Right ventricle myocardium inferior (tissue), 1 donor: ENCODE results near the gene DGKB. TPM values are rescaled to one million over a fixed set of nuclear protein-coding genes. Genes with fewer than 3 reads are reported as not detected.
A peak's percentile ranks its signal among the peaks of the same experiment; 100 is the strongest.

Source experiments
- ATAC-seq: fragments of 200-7000 bp; cut with Tn5 transposase; one replicate; pipeline ENCODE4 v1.9.1; 2020; ENCODE audit warnings: mild to moderate bottlenecking, moderate library complexity
- DNase-seq: peaks from one replicate; pipeline ENCODE4 v3.0.0; 2021; ENCODE audit errors: missing footprints
- intact Hi-C: fragments of 100-400 bp; cut with DNase I; formaldehyde crosslinking; loops from one replicate; pipeline ENCODE4 v1.11.0; 2022
- total RNA-seq: library from RNA; stranded (reverse); fragmentation: NEBNext Ultra II Directional; extraction: Animal tissue kit (Norgen Biotek cat#: 25700); gene quantifications from one replicate; pipeline ENCODE4 v1.2.1, GENCODE V29; 2021
- donor health status: DM: no; HTN: yes; CAD: no; lungs with severe emphysema.

The DGKB gene
- total RNA-seq, 1 donor from 2014 or later, result 0.38 TPM

DNA sequence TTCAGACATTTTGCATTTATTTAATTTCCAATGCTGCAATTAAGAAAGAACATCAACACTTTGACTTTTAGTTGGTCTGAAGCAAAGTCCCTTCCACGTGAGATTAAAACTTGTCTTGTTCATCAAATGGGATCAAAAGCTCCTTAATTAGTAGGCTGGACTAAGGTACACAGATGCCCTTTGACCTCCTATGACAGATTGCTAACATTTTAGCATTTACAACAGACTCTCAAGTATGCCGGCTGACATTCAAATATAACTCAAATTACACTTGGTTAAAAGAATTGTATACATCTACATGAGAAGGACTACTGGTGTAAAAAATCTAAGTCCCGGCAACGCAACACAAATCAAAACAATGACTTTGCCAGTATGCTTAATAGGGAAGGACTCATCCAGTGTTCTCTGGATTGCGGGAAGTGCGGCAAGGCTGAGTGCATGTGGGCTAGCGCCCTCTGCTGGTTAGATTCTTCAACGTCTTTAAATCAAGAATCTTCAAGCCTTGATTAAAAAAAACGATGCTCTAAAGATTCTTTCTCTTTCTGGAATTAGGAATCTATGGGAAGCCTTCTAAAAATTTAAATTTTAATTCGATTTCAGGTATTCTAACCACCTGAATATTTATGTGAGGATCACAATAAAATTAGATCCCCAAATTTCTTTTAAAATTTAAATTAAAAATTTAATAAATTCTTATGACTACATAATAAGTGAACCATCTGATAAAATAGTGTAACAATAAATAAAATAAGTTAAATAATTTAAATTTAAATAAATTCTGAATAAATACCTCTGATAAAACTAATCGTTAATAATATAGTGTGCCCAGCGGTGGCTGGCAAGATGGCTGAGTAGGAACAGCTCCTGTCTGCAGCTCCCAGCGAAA lies 444.7 kb downstream of the DGKB start:
- DNase-seq (peak; percentile 60), ATAC-seq (peak; percentile 74)
- intact Hi-C loops, result loop anchor here (5.0 to 10.0 kb wide), 4 partner anchors 61 to 1176 kb away; no protein-coding TSS in a partner anchor

DNA sequence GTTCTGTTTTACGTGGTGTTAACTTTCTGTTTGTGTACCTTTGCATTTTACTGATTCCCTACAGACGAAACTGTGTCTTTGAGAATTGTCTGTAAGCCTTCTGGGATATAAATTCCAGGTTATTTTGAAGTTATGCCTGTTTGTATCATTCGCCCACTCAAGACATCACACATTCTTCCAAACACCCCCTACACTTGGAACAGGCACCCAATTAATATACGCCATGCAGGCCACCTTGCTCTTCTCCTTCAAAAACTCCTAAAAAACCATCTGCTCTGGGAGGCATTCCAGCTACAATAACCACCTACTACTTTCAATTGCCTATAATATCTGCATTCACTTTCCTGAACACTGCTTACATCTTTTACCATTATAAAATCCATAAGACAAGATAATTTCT lies 453.3 kb downstream of the DGKB start:
- ATAC-seq (no peak), DNase-seq (no peak)
- intact Hi-C loops, result no loop called here

DNA sequence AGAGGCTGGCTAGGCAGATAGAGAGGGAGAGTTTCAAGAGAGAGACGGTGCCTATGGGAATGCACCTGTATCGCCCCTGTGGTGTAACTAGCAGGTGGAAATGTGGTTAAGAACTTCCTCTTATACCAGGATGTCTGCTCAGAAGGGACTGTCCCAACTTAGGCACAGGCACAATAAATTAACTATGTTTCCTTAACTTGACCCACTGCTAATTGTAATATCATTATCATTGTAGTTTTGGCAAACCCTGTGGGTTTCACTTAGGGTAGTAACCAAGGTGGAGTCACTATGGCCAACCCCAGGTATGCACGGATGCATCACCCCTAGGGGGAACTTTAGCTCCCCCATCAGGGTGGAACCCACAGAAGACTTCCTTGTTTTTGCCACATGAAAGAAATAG lies 455.7 kb downstream of the DGKB start:
- DNase-seq (no peak), ATAC-seq (no peak)
- intact Hi-C loops, result no loop called here

DNA sequence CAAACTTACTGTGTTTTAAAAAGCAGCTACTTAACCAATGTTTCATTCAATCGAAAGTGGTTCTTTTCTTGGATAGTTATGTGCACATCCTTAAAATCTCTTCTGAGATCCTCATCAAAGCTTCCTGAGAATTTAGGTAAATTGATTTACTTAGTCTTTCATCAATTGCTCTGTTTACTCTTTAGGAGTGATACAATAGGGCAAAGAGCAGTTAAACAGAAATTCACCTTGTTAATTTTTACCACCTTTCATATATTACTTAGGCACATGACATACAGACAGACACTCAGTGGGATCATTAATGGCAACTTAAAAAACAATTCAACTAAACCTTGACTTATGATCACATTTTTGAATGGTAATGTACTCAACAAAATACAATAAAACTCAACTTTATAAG lies 456.3 kb downstream of the DGKB start:
- intact Hi-C loops, result no loop called here
- DNase-seq, result no peak
- no peak for ATAC-seq

DNA sequence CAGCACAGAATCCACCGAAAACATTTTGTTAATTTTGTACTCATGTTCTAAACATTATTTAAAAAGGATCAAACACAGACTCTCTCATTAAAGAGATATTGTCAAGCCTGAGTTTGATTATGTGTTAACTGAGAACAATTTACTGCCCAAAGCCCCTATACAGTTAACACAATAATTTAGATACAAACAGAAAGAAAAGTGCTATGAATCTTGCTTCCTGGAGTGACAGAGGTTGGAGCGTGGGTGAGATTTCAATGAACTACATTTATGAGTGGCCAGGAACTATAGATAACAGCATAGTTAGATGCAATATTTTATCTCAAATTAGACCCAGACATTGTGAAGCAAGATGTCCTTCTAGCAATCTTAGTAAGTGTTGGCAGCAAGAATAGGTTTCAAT lies 464.2 kb downstream of the DGKB start:
- ATAC-seq (no peak), DNase-seq (no peak)
- intact Hi-C loops, result no loop called here

DNA sequence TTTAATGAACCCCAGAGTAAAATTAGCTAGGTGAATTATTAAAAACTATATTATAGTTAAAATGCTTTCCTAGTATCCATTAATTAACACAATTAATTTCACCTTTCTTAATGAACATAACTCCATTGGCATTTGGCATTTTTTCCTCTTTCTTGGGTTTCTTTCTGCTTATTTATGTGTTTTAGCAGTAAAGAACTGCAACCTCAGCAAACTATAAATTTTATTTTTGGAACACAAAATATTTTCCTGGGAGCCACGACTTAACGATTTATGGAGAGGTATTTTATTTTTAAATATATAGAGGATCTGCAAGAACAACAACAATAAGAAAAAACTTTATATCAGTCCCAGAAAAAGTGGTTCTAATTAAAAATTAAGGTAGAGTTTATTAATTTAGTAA lies 465.7 kb downstream of the DGKB start:
- no peak for ATAC-seq
- intact Hi-C loops, result no loop called here

DNA sequence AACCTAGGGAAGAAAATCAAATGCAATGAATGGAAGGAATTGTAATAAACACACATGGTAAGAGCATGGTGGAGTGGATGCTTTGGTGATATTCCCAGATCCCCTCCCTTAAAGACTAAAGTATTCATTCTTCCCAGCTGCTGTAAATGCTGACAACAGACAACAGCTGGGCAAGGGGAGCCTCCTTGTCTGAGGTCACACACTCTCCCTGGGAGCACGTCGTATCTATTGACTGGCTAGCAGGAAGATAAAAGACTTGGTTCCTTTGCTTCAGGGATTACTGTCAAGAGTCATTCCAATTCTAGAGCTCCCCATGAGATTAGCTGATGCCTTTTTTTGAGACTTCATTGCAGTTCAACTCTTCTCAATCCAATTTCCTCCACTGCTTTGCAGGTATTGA lies 469.6 kb downstream of the DGKB start:
- DNase-seq, result no peak
- intact Hi-C loops, result no loop called here
- ATAC-seq, result peak; percentile 28

More for the DNA sequence above, 465.7 kb downstream of the DGKB start:
- DNase-seq, result no peak

DNA sequence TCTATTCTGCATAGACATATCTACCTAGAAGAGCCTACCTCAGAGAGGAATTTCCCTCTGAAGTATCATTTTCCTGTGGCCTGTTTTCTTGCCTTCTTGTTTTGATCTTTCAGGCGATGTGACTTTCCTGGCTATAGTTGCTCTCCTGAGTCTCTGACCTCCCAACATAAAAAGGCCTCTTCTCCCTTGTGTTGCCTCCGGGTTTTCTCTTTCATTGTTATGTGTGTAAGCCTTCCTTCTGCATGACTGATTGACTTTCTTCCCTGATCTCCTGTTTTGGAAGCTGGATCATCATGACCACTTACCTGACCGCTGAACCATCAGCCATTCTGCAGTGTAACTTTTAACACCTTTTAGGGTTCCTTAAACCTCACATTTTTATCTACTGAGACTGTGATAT lies 471.6 kb downstream of the DGKB start:
- DNase-seq (no peak), ATAC-seq (no peak)
- intact Hi-C loops, result no loop called here

DNA sequence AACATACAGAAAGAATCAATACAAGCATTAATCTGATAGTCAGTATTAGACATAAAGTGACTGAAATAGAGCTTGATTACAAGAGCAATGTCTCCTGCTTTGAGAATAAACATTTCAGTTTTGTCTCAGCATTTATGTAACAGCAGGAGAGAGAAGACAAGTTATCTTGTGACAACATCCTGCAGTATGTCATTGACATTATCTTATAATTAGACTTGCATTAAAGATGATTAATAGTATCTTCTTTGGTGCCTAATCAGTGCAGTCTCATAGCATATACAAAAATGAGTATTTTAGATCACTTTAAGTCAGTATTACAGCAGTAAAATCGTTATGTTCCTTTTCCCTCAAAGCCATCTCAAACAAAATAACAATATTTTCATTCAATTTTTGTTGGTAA lies 477.0 kb downstream of the DGKB start:
- ATAC-seq (no peak), DNase-seq (no peak)
- intact Hi-C loops, result no loop called here

DNA sequence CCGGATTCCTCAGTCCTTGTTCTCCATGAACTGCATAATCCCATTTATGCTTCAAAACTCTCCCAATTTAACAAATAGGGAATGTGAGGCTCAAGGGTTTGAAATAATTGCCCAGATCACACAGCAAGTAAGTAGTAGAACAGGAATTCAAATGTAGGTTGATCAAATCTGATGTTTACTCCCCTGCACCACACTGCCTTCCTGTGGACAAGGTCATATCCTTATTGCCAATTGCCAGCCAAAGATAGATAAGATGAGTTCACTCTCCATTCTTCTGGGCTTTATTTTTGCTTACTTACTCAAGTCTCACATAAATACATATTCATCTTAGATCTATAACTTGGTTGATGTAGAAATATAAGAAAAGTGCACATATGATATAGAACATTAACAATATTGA lies 477.9 kb downstream of the DGKB start:
- intact Hi-C loops, result no loop called here
- DNase-seq (no peak), ATAC-seq (no peak)

DNA sequence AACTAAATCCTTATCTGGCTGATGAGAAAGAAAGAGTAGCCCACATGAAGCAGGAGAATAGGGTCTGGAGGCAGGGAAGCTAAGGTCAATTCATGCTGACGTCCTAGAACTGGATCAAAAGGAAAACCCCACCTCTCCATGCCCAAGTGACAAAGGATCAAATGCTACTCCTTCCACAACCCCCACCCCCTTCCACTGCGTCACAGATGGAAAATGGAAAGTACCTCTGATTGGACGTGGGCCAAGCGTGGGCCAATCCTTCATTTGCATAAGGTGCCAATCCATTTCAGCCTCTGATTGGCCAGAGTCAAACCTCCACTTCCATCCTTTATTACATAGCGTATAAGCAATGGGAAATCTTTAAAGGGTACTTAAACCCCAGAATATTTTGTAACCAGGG lies 481.8 kb downstream of the DGKB start:
- ATAC-seq, result no peak
- intact Hi-C loops, result no loop called here

DNA sequence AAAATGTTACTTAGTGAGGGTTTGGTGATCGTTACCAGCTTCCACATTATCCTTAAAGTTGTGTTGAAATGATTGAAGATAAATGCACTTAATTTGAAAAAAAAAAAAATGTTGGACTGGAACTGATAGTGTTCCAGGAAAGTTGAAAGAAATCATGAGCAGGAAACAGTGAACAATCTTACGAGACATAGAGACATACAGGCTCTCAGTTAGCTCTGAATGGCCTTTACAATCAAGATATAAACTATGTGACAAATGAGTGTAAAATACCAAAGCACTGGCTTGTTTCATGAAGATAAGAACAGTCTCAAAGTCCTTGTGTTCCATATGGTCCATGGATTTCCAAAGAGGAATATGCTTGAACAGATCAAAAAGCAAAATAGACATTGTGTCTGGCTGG lies 483.0 kb downstream of the DGKB start:
- intact Hi-C loops, result loop anchor here (10.0 kb wide), 1 partner anchor 225 kb away; no protein-coding TSS in a partner anchor
- DNase-seq (no peak), ATAC-seq (no peak)

More for the DNA sequence above, 481.8 kb downstream of the DGKB start:
- no peak for DNase-seq

DNA sequence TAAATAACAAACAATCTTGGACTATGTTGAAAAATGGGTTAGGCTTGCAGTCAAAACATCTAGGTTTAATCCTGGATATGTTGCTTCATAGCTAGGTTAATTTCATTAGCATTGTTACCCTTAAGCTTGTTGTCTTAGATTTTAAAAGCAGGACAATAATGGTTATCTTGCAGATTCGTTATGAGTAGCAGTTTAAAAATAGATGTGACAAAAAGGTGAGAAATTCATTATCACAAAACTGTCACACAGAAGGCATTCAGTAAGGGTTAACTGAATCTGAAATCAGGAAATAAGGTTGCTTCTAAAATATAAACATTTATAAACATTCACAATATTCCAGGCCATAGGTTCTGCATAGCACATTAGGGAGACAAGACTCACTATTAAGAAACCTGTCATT lies 483.9 kb downstream of the DGKB start:
- intact Hi-C loops, result loop anchor here (10.0 kb wide), 1 partner anchor 224 kb away; no protein-coding TSS in a partner anchor
- ATAC-seq, result no peak
- no peak for DNase-seq

DNA sequence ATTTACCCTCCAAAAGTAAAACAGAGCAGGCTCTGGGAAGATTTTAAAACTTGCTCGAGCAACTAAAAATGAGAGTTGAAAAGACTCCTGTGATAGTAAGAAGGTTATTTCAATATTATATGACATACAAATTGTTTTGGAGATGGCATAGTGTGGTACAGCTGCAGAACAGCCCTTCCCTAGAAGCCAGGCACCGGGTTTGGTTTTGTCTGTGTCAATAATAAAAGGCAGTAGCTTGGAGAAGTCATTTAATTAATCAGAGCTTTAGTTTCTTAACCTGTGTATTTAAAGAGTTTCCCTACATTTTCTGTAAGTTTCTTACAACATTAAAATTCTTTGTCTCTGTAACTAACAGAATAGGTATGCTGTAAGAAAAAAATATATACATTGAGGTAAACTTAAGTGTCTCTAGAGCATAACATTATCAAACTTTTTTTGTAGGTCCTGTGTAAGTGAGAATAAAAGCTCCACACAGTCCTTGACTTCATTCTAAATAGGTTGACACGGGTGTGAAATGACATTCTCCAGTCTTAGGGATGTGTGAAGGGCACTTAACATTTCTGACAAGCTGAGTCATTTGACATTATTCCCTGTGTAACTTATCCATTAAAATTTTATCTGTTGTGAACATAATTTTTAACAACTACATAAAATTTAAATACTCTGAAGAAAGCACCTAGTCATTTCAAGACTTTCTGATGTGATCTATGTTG lies 488.1 kb downstream of the DGKB start:
- ATAC-seq (peak; percentile 79), DNase-seq (no peak)
- intact Hi-C loops, result loop anchor here (5.0 to 10.0 kb wide), 2 partner anchors 82 to 220 kb away; no protein-coding TSS in a partner anchor

DNA sequence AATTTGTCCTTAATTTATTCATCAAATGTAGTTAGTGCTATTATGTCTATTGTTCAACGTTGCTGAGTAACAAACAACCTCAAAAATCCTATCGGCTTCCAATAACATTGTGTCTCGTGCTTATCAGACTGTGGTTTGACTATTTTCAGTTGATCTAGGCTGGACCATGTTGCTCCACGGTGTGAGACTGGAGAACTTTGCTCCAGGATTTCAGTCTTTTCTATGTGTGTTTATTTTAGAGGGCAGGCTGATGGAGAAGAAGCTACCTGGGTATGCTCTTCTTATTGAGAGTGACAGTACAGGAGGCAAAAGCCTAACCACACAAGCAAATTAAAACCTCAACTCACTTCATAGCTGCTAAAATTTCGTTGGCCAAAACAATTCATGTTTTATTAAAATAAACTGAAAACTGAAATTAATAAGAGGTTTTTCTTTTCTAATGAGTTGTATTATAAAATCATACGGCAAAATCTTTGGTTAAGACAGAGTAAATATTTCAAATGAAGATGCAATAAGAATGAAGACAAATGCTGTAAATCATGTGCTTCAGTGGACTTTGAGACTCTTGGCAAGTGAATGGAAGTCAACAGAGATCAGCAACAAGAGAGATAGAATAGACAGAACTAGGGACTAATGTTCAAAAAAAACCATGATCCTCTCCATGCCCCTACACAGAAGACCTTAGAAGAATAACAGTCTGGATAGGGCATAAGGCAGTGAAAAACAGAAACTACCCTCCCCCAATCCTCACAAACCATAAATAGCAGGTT lies 495.1 kb downstream of the DGKB start:
- intact Hi-C loops, result no loop called here
- ATAC-seq (no peak), DNase-seq (no peak)

DNA sequence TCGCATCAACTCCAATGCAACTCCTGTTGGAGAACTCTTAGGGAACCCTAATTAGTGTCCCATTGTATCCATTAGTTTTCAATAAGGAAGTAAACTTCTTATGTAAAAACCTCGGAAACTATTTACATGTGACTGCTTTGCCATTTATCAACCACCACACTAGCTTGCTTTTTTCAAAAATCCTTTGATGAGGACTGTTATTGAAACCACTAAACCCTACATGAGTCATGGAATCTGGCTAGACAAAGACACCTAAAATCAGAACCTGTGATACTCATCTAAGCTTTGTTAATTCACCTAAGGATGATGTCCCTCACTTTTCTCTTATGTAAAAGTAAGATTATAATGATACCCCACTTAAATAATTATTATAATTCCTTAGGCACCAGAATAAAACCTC lies 499.0 kb downstream of the DGKB start:
- ATAC-seq, result no peak
- intact Hi-C loops, result no loop called here
- no peak for DNase-seq

DNA sequence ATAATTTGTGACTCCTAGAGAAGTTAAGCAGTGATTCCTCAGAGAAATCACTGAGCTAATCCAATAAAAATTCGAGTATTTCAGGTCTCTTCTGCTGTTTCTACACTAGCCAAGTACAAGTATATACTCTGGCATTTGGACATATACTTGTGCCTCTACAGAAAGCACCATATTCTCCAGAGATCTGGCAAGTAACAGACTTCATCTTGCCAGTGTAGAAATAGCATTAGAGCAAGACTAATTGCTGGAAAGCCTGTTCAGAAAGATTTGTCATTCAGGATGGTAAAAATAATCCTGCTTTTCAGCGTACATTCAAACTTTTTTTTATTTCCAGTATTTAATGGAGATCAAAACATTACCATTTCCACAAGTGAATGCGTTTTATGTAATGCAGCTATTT lies 502.3 kb downstream of the DGKB start:
- DNase-seq (no peak), ATAC-seq (no peak)
- intact Hi-C loops, result no loop called here

DNA sequence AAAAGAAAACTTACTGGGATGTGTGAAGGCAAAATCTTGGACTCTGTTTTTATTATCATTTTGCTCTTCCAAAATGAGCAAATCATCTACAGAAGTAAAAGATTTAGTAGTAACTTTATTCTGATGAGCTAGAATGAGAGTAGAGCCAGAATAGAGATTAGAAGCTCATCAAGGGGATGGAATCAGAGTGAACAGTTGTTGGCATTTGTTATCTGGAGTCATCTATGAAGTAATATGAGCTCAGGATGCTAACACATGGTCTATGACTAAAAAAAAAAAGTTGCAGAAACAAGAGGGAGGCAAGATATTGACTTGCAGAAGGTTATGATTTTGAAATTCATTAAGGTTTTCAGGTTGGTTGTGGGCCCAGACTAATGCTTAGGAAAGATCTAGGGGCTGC lies 504.0 kb downstream of the DGKB start:
- DNase-seq (no peak), ATAC-seq (no peak)
- intact Hi-C loops, result loop anchor here (5.0 kb wide), 1 partner anchor 59 kb away; no protein-coding TSS in a partner anchor

DNA sequence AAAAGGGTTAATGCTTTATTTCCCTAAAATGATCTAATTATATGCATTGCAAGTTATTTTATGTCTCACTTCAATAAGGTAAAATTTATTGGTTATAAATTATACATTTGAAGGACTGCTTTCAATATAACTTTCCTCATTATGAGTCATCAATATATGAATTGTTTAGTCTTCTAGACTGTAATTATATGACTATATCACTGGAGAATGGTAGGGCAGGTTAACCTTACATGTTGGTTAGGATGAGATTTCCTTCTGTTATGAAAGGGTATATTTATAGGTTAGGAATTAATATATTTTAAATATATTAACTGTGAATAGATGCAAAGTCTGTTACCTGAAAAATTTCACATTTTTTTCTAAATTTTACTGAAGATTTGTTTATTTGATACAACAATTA lies 506.7 kb downstream of the DGKB start:
- intact Hi-C loops, result loop anchor here (5.0 kb wide), 1 partner anchor 61 kb away; no protein-coding TSS in a partner anchor
- DNase-seq (no peak), ATAC-seq (no peak)
